GM12878 (cell line): ENCODE data around the gene E2F7. TPM values are rescaled to one million over a fixed set of nuclear protein-coding genes. Genes with fewer than 3 reads are reported as not detected.

Experiments
- ATAC-seq: fragments of 200-7000 bp; cut with Tn5 transposase; 3 replicates; pipeline ENCODE4 v1.9.1; 2020; ENCODE audit warnings: mild to moderate bottlenecking, moderate library complexity
- BruUV-seq: library from RNA; stranded (reverse); fragments of 400-500 nt; replicated peaks from 2 replicates; lab custom pipeline; 2021; lab: Mats Ljungman, UMichigan
- CTCF ChIA-PET: fragments of 300-600 bp; sonication (Branson Sonifier 250); formaldehyde crosslinking; extraction: SDS; loops from one replicate; lab custom pipeline; 2021; ENCODE audit warnings: inconsistent platforms; lab: Yijun Ruan, JAX
- POLR2A ChIA-PET: fragments of 350-600 bp; formaldehyde crosslinking; extraction: SDS; loops from one replicate; lab custom pipeline; 2021; ENCODE audit warnings: inconsistent platforms; lab: Charles Lee
- RAD21 ChIA-PET: fragments of 300-600 bp; sonication (Branson Sonifier 250); formaldehyde crosslinking; loops from one replicate; lab custom pipeline; 2023; ENCODE audit warnings: antibody characterized with exemption; ENCODE audit not compliant: unreplicated experiment; lab: Charles Lee
- SMC1A ChIA-PET: fragments of 300-600 bp; sonication (Branson Sonifier 250); formaldehyde crosslinking; loops from one replicate; lab custom pipeline; 2023; ENCODE audit not compliant: unreplicated experiment, uncharacterized antibody; lab: Charles Lee
- DNase-seq: peaks from one replicate; pipeline ENCODE4 v3.0.0-alpha.2; 2011; ENCODE audit warnings: low read depth, low spot score
- FAIRE-seq: peaks from 3 replicates; lab custom pipeline; 2011; peaks lifted over from hg19 to GRCh38; lab: Jason Lieb, UNC
- H2AFZ ChIP-seq: 2 replicates; pipeline ENCODE4 v1.6.0; 2011; ENCODE audit warnings: low read depth, low read length, control low read depth; ENCODE audit not compliant: control insufficient read depth
- H3K27ac ChIP-seq: 2 replicates; pipeline ENCODE4 v1.5.1; 2011; ENCODE audit warnings: control low read depth; ENCODE audit not compliant: control insufficient read depth, insufficient read depth
- H3K27me3 ChIP-seq, 2 experiments: replicated peaks in 1 of 2; 2 replicates each; pipeline versions ENCODE4 v1.6.0 to v1.6.1; 2011; ENCODE audit warnings: low read length in 1 of 2; ENCODE audit not compliant: control insufficient read depth in 2 of 2, insufficient read depth in 2 of 2
- H3K36me3 ChIP-seq, 2 experiments: 2 replicates each; pipeline ENCODE4 v1.5.1; 2011; ENCODE audit warnings: low read length in 1 of 2; ENCODE audit not compliant: control insufficient read depth in 2 of 2, insufficient read depth in 2 of 2
- H3K4me1 ChIP-seq: 2 replicates; pipeline ENCODE4 v1.6.1; 2011; ENCODE audit warnings: mild to moderate bottlenecking, low read length, moderate library complexity, mixed read lengths; ENCODE audit not compliant: control insufficient read depth, insufficient read depth
- H3K4me2 ChIP-seq: 2 replicates; pipeline ENCODE4 v1.6.0; 2011; ENCODE audit warnings: control low read depth; ENCODE audit not compliant: control insufficient read depth, insufficient read depth
- H3K4me3 ChIP-seq: fragments of 200-600 bp; sonication (generic); 2 replicates; pipeline ENCODE4 v1.5.1; 2016
- H3K79me2 ChIP-seq: 2 replicates; pipeline ENCODE4 v1.6.0; 2011; ENCODE audit warnings: low read length; ENCODE audit not compliant: control insufficient read depth, insufficient read depth
- H3K9ac ChIP-seq: 2 replicates; pipeline ENCODE4 v1.8.0; 2011; ENCODE audit warnings: low read length, control low read depth, mixed read lengths; ENCODE audit not compliant: control insufficient read depth, insufficient read depth
- H3K9me3 ChIP-seq: replicated peaks from 3 replicates; pipeline ENCODE4 v1.5.1; 2011; ENCODE audit warnings: mild to moderate bottlenecking, low read length; ENCODE audit not compliant: control insufficient read depth, insufficient read depth
- H4K20me1 ChIP-seq: 2 replicates; pipeline ENCODE4 v1.6.0; 2011; ENCODE audit not compliant: control insufficient read depth, insufficient read depth
- BHLHE40 ChIP-seq, 2 experiments: fragments of 450-650 bp in 1 of 2; IDR thresholded peaks; 2 replicates each; pipeline ENCODE4 v1.6.1; 2011 to 2017; ENCODE audit warnings: low read depth in 2 of 2, borderline replicate concordance in 1 of 2, improper control_type of control experiment in 1 of 2, low read length in 1 of 2, mild to moderate bottlenecking in 1 of 2
- KLF5 ChIP-seq: fragments of 450-650 bp; IDR thresholded peaks from 2 replicates; pipeline ENCODE4 v1.6.1; 2014; ENCODE audit warnings: mild to moderate bottlenecking; ENCODE audit not compliant: partially characterized antibody
- NRF1 ChIP-seq: conservative IDR thresholded peaks from 2 replicates; pipeline ENCODE4 v1.6.1; 2011; ENCODE audit warnings: mild to moderate bottlenecking, low read depth, low read length, improper control_type of control experiment
- RAD21 ChIP-seq: IDR thresholded peaks from 2 replicates; pipeline ENCODE4 v1.6.1; 2011; ENCODE audit warnings: mild to moderate bottlenecking, low read depth, low read length, moderate library complexity; ENCODE audit not compliant: insufficient read depth
- RAD51 ChIP-seq: fragments of 450-650 bp; IDR thresholded peaks from 2 replicates; pipeline ENCODE4 v1.6.1; 2016; ENCODE audit warnings: moderate library complexity, mild to moderate bottlenecking, inconsistent platforms
- SMC3 ChIP-seq: IDR thresholded peaks from 2 replicates; pipeline ENCODE4 v1.6.1; 2011; ENCODE audit warnings: low read length, improper control_type of control experiment, borderline replicate concordance
- SP1 ChIP-seq: IDR thresholded peaks from one replicate; pipeline ENCODE4 v1.6.1; 2011; ENCODE audit warnings: low read depth, low read length
- SREBF1 ChIP-seq: IDR thresholded peaks from 2 replicates; pipeline ENCODE4 v1.6.1; 2012; ENCODE audit warnings: mild to moderate bottlenecking, low read length
- YY1 ChIP-seq: IDR thresholded peaks from 2 replicates; pipeline ENCODE4 v1.6.1; 2011; ENCODE audit warnings: low read depth, mild to moderate bottlenecking, low read length
- WGBS: methylation state at CpG from one replicate; pipeline ENCODE4 v1.1.6; 2016; ENCODE audit warnings: low lambda C conversion rate; ENCODE audit not compliant: insufficient replicate concordance, insufficient coverage; ENCODE audit errors: missing lambda C conversion rate; 5-methylcytosine and 5-hydroxymethylcytosine counted together
- in situ Hi-C: fragments of 300-500 bp; cut with MboI; formaldehyde crosslinking; loops from 9 replicates; pipeline ENCODE4 v1.14.3; 2018; ENCODE audit warnings: mixed read lengths
- intact Hi-C: fragments of 100-400 bp; cut with micrococcal nuclease; formaldehyde crosslinking; loops from one replicate; pipeline ENCODE4 v1.14.2; 2022; ENCODE audit not compliant: unreplicated experiment
- polyA plus RNA-seq, 11 experiments: library from polyadenylated mRNA; depleted of rRNA in 4 of 11; unstranded in 6 of 11; stranded (reverse) in 5 of 11; fragments of >200 nt; fragmentation: Nextera tagmentation in 4 of 11; fragmentation: Illumina TruSeq in 1 of 11; extraction: Ambion mirVana in 4 of 11; extraction: Trizol in 1 of 11; gene quantifications; 1 replicate in 1 of 11; 2 replicates in 10 of 11; pipeline versions ENCODE4 v1.2.1 to v1.2.3, GENCODE V29; 2011 to 2016; ENCODE audit warnings: inconsistent platforms in 2 of 11, missing spikeins in 2 of 11, low read depth in 1 of 11
- total RNA-seq, 4 experiments: library from RNA; depleted of rRNA in 3 of 4; stranded (reverse); fragments of >200 nt in 3 of 4; fragmentation: Illumina TruSeq in 1 of 4; extraction: Trizol in 1 of 4; gene quantifications; 2 replicates each; pipeline versions ENCODE4 v1.2.1 to v1.2.3, GENCODE V29; 2013 to 2021
- TF ChIP-seq, protein P1 (sequence below): IDR thresholded peaks from 2 replicates; pipeline ENCODE4 v1.6.1; 2011; ENCODE audit warnings: borderline replicate concordance, low read depth, mild to moderate bottlenecking, moderate library complexity, low read length; ENCODE audit not compliant: insufficient read depth, poor library complexity, severe bottlenecking
- TF ChIP-seq, protein P2 (sequence below), 3 experiments: IDR thresholded peaks in 2 of 3; conservative IDR thresholded peaks in 1 of 3; 2 replicates each; pipeline ENCODE4 v1.5.1; 2011; ENCODE audit warnings: low read depth in 3 of 3, low read length in 3 of 3, mild to moderate bottlenecking in 3 of 3, control low read depth in 2 of 3, moderate library complexity in 2 of 3, inconsistent platforms in 1 of 3, mixed read lengths in 1 of 3; ENCODE audit not compliant: control insufficient read depth in 2 of 3, insufficient read depth in 1 of 3; ENCODE audit errors: extremely low read depth in 1 of 3

The E2F7 gene
- total and polyA plus RNA-seq, 10 of the 15 experiments (the other 5 are each of a cell fraction or from before 2014, with no cell fraction given), result 5.6 to 32.1 (median 19.9) TPM

DNA sequence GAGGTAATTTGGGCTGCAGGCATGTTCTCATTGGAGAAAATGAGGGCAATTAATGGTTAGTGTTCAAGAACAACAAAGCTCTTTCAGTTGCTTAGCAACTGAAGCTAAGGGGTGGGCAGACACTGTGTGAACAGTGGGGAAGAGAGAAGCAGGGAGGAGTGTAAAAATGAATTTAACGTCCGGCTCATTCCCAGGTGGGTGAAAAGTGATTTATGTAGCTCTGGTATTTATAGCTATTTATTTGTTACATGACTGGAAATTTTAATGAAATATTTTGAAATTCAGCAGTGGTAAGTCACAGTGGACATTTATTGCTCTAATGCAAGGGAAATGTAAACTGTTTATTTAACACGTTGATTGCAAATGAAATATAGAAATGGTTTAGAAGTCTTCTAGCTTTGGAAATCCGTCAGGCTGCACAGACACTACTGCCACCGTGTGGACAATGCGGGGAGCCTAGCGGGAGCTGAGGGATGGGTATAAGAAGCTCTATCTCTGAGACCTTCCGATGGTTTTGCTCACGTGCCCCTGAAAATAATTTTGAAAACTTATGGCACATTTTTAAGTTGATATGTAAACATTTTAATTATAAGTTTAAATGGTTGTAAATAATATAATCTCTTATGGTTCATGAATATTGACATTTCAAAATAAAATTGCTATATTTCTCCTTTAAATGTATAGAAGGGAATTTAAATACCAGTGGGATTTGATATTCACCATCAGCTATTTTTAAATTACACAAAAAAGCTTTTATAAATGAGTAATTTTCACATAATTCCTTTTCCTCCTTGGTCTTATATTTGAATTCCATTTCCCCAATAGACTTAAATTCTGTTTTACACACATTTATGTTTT lies 54.4 kb downstream of the E2F7 start:
- H3K4me1 ChIP-seq, result no peaks in the 10 kb centered on the region
- no peak overlapping the region for H3K9ac ChIP-seq
- no peak overlapping the region for H3K4me3 ChIP-seq
- in situ Hi-C loops, result no loop called here
- SMC1A ChIA-PET, result interaction anchor here (0.7 to 1.6 kb wide), 22 partner anchors 8 to 392 kb away, joined by 3 to 28 read pairs (median 4); no protein-coding TSS in a partner anchor
- DNase-seq, result peak; percentile 7
- H3K79me2 ChIP-seq, result no peaks in the 10 kb centered on the region
- no peak overlapping the region for H2AFZ ChIP-seq
- no TSS peak for BruUV-seq
- H4K20me1 ChIP-seq, result no peaks in the 10 kb centered on the region
- TF ChIP-seq SREBF1, result no peak
- TF ChIP-seq, protein P1, sequence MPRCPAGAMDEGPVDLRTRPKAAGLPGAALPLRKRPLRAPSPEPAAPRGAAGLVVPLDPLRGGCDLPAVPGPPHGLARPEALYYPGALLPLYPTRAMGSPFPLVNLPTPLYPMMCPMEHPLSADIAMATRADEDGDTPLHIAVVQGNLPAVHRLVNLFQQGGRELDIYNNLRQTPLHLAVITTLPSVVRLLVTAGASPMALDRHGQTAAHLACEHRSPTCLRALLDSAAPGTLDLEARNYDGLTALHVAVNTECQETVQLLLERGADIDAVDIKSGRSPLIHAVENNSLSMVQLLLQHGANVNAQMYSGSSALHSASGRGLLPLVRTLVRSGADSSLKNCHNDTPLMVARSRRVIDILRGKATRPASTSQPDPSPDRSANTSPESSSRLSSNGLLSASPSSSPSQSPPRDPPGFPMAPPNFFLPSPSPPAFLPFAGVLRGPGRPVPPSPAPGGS, result no peak
- TF ChIP-seq, protein P2, sequence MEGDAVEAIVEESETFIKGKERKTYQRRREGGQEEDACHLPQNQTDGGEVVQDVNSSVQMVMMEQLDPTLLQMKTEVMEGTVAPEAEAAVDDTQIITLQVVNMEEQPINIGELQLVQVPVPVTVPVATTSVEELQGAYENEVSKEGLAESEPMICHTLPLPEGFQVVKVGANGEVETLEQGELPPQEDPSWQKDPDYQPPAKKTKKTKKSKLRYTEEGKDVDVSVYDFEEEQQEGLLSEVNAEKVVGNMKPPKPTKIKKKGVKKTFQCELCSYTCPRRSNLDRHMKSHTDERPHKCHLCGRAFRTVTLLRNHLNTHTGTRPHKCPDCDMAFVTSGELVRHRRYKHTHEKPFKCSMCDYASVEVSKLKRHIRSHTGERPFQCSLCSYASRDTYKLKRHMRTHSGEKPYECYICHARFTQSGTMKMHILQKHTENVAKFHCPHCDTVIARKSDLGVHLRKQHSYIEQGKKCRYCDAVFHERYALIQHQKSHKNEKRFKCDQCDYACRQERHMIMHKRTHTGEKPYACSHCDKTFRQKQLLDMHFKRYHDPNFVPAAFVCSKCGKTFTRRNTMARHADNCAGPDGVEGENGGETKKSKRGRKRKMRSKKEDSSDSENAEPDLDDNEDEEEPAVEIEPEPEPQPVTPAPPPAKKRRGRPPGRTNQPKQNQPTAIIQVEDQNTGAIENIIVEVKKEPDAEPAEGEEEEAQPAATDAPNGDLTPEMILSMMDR (IDR thresholded peaks at IDR 0.05 in 2 of 3, conservative IDR thresholded peaks at IDR 0.05 in 1 of 3; ENCODE audit: control insufficient read depth in 2 of 3, extremely low read depth in 1 of 3, insufficient read depth in 1 of 3, low read depth in 3 of 3, low read length in 3 of 3), result peak; percentile 85 to 95 (median 94)
- no peak for TF ChIP-seq KLF5
- TF ChIP-seq SMC3, result peak; percentile 64
- no peak for TF ChIP-seq NRF1
- peak; percentile 83 for TF ChIP-seq RAD21
- TF ChIP-seq SP1, result no peak
- TF ChIP-seq BHLHE40 (IDR thresholded peaks at IDR 0.05; ENCODE audit: borderline replicate concordance in 1 of 2, low read depth in 2 of 2, low read length in 1 of 2), result peak; percentile 42 to 45; a peak in 2 of 4 replicates
- peak; percentile 62; the same call in 1 of the 2 replicates for TF ChIP-seq YY1
- TF ChIP-seq RAD51, result 0 out of 2 replicates have a peak, but pooled peaks have one; percentile 21
- TF ChIP-seq, all 136 proteins: peak for 6
- 10% methylated on average over 9 of the region's 9 CpGs for WGBS
- H3K9me3 ChIP-seq, result no peaks in the 10 kb centered on the region
- ATAC-seq (peak; percentile 97), FAIRE-seq (peak; percentile 92)
- H3K36me3 ChIP-seq, result no peaks in the 10 kb centered on the region
- no peak overlapping the region for H3K27ac ChIP-seq
- H3K4me2 ChIP-seq, result no peak overlapping the region
- intact Hi-C loops, result loop anchor here (1.0 to 10.0 kb wide), 2 partner anchors 216 to 390 kb away; no protein-coding TSS in a partner anchor
- ChIA-PET POLR2A (no interaction called here), RAD21 (interaction anchor here (0.7 to 2.4 kb wide), 17 partner anchors 9 to 392 kb away, joined by 3 to 39 read pairs (median 3); no protein-coding TSS in a partner anchor), CTCF (interaction anchor here (0.6 to 7.7 kb wide), 58 partner anchors 9 to 589 kb away, joined by 3 to 84 read pairs (median 5); no protein-coding TSS in a partner anchor)
- H3K27me3 ChIP-seq, result no peaks in the 10 kb centered on the region
